Measurements from ENCODE around the gene AVL9. TPM values are rescaled to one million over a fixed set of nuclear protein-coding genes. Genes with fewer than 3 reads are reported as not detected.
"Not testable (repeated sequence)": the region's sequence is repeated elsewhere in the genome, so short reads cannot be mapped to it uniquely, and the experiment has no call there.

AVL9 gene
- total RNA-seq, 2 donors from 2014 or later = 56.2 to 62.5 TPM

DNA sequence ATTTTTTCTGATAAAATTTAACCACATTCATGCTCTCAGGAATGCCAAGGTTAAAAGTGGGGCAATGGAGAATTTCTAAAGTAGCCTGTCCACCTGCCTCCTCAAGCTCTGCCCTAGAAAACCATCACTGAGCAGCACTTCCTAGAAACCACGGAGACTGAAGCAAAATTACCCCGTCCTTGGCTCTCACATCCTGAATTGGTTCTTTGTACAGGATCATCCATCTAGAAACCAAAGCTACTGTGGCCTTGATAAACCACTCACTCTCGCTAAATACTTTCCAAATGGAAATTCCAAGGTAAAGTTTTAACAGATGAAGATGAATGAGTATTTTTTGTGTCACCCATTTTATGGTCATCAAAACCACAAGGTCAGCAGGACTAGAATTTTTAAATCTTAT lies 96.6 kb downstream of the AVL9 start:
- no peaks in the 10 kb centered on the region for H3K9me3 Mint-ChIP-seq
- peak overlapping the region in 1 of 2 donors; percentile 72 for H3K27ac Mint-ChIP-seq
- no peak for ATAC-seq
- no peaks in the 10 kb centered on the region for H3K36me3 Mint-ChIP-seq
- DNase-seq (ENCODE audit: low spot score in 2 of 2) = no peak

DNA sequence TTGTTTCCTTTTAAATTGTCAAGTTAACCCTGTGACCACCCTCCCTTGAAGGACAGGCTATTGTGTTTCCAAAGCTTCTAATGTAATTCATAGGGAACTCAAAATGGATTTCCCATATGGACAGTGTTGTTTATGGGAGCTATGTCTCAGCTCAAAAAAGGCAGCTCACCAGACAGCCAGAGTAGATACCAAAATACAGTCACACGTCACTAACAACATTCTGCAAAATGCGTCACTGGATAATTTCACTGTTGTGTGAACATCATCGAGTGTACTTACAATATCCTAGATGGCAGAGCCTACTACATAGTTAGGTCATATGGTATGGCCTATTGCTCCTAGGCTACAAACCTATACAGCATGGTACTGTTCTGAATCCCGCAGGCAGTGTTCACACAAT lies 97.4 kb downstream of the AVL9 start:
- Mint-ChIP-seq H3K9me3 (peaks cover 2 to 3% of the 10 kb centered on the region in 2 donors), H3K36me3 (peaks cover 2% of the 10 kb centered on the region in 2 donors), H3K27ac (peak overlapping the region in 1 of 2 donors; percentile 77)
- DNase-seq (ENCODE audit: low spot score in 2 of 2) = no peak
- no peak for ATAC-seq

DNA sequence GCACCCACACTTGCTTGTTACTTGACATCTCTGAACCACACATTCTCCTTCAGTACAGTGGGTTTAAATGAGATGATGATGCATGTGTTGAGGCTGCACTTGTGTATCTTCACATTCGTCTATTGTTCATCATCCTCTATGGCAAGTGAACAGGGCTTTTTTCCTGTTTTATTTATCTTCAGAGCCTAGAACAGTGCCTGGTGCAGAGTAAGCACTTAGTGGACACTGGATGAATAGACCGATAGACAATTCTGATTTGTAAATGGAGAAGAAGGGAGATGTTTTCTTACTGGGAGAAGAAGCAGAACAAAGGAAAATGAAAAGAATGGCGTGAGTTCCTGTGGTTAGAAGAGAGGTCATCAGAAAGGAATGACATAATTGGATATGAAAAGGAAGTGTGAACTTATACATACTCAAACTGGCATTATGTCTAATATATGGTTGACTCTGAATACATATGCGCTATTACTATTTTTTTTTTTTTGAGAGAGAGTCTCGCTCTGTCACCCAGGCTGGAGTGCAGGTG lies 99.7 kb downstream of the AVL9 start:
- no peak for ATAC-seq
- H3K9me3 Mint-ChIP-seq = peaks cover 7 to 9% of the 10 kb centered on the region in 2 donors
- no peak overlapping the region for H3K27ac Mint-ChIP-seq
- DNase-seq (ENCODE audit: low spot score in 2 of 2) = no peak
- H3K36me3 Mint-ChIP-seq = peaks cover 10 to 18% of the 10 kb centered on the region in 2 donors

DNA sequence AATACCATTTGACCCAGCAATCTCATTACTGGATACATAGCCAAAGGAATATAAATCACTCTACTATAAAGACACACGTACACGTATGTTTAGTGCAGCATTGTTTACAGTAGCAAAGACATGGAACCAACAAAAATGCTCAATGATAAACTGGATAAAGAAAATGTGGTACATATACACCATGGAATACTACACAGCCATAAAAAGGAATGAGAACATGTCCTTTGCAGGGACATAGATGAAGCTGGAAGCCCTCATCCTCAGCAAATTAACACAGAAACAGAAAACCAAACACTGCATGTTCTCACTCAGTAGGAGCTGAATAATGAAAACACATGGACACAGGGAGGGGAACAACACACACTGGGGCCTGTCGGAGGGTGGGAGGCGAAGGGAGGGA lies 105.9 kb downstream of the AVL9 start:
- Mint-ChIP-seq H3K36me3 (peaks cover 27 to 39% of the 10 kb centered on the region in 2 donors), H3K9me3 (peaks cover 16 to 18% of the 10 kb centered on the region in 2 donors)
- H3K27ac Mint-ChIP-seq; ATAC-seq; DNase-seq (ENCODE audit: low spot score in 2 of 2): not testable (repeated sequence)

DNA sequence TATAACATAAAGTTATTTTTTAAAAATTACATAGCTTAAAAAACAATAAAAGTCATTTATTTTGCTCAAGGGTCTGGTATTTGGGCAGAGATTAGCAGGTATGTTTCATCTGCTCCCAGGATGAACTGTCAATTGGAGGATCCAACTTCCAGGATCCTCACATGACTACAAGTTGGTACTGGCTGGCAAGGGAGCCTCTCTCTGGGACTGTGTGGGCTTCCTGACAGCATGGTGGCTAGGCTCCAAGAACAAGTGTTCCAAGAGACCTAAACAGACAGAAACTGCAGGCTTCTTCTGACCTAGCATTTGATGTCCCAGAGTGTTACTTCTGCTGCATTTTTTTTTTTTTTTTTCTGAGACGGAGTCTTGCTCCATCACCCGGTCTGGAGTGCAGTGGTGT lies 107.2 kb downstream of the AVL9 start:
- DNase-seq (ENCODE audit: low spot score in 2 of 2) (no peak), ATAC-seq (no peak)
- peaks cover 16 to 18% of the 10 kb centered on the region in 2 donors for H3K9me3 Mint-ChIP-seq
- H3K36me3 Mint-ChIP-seq = peaks cover 27 to 39% of the 10 kb centered on the region in 2 donors
- no peak overlapping the region for H3K27ac Mint-ChIP-seq

DNA sequence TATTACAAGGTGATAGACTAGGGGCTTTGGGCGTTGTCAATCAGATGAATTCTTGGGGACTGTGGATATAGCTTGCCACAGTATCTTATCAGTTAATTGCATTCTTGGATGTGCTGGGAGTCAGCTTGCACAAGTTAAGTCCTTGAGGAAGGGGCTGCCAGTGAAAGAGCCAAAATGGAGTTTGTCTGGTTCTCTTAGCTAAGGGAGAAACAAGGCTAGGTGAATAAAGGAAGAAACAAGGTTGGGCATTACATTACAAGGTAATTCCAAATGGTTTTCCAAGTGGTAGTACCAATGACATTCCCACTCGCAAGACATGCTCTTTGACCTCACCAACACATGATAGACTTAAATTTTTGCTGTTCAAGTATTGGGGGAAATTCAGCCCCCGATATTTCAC lies 108.2 kb downstream of the AVL9 start:
- ATAC-seq; DNase-seq (ENCODE audit: low spot score in 2 of 2); H3K9me3 Mint-ChIP-seq; H3K27ac Mint-ChIP-seq: not testable (repeated sequence)
- H3K36me3 Mint-ChIP-seq = peaks cover 16 to 29% of the 10 kb centered on the region in 2 donors

DNA sequence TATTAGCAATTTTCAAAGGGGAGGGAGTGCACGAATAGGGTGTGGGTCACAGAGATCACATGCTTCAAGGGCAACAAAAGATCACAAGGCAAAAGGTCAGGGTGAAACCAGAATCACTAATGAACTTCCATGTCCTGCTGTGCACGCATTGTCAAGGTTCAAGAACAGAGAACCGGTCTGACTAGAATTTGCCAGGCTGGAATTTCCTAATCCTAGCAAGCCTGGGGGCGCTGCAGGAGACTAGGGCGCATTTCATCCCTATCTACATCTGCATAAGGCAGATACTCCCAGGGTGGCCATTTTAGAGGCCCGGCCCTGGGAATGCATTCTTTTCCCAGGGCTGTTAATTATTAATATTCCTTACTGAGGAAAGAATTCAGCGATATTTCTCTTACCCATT lies 108.8 kb downstream of the AVL9 start:
- H3K9me3 Mint-ChIP-seq; ATAC-seq; DNase-seq (ENCODE audit: low spot score in 2 of 2); H3K27ac Mint-ChIP-seq: not testable (repeated sequence)
- peaks cover 16 to 24% of the 10 kb centered on the region in 2 donors for H3K36me3 Mint-ChIP-seq

DNA sequence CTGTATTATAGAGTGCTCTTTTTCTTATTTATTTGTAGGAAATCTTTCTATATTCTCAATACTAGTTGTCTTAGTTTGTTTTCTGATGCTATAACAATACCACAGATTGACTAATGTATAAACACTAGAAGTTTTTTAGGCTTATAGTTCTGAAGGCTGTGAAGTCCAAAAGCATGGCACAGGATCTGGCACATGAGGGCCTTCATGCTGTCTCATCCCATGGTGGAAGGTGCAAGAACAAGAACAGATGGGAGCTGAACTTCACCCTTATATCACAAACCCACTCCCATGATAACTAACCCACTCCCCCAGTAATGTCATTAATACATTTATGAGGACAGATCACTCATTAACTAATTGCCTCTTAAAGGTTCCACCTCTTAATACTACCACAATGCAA lies 109.7 kb downstream of the AVL9 start:
- no peak overlapping the region for H3K27ac Mint-ChIP-seq
- DNase-seq (ENCODE audit: low spot score in 2 of 2) (no peak), ATAC-seq (no peak)
- peaks cover 16 to 22% of the 10 kb centered on the region in 2 donors for H3K36me3 Mint-ChIP-seq
- H3K9me3 Mint-ChIP-seq = peaks cover 9% of the 10 kb centered on the region in 2 donors

DNA sequence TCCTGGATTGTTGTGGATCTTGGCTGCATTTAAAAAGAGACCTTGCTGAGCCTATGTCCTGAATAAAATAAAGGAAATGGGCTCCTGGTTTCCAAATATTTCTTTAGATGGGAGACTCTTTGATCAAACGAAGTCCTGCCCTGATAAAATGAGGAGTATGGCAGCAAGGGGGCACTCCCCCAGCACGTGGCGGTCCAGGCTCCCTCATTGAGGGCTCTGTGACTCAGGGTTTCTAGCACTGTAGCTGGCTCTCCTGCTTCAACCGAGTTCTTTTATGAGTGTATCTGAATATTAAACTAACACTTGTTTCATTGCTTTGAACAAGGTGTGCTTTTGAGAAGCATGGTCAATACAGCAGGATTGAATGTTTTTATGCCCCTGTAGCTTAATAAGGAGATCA lies 114.2 kb downstream of the AVL9 start:
- Mint-ChIP-seq H3K27ac (no peak overlapping the region), H3K9me3 (peaks cover 3 to 5% of the 10 kb centered on the region in 2 donors), H3K36me3 (peaks cover 6 to 9% of the 10 kb centered on the region in 2 donors)
- no peak for DNase-seq (ENCODE audit: low spot score in 2 of 2)
- ATAC-seq = no peak

DNA sequence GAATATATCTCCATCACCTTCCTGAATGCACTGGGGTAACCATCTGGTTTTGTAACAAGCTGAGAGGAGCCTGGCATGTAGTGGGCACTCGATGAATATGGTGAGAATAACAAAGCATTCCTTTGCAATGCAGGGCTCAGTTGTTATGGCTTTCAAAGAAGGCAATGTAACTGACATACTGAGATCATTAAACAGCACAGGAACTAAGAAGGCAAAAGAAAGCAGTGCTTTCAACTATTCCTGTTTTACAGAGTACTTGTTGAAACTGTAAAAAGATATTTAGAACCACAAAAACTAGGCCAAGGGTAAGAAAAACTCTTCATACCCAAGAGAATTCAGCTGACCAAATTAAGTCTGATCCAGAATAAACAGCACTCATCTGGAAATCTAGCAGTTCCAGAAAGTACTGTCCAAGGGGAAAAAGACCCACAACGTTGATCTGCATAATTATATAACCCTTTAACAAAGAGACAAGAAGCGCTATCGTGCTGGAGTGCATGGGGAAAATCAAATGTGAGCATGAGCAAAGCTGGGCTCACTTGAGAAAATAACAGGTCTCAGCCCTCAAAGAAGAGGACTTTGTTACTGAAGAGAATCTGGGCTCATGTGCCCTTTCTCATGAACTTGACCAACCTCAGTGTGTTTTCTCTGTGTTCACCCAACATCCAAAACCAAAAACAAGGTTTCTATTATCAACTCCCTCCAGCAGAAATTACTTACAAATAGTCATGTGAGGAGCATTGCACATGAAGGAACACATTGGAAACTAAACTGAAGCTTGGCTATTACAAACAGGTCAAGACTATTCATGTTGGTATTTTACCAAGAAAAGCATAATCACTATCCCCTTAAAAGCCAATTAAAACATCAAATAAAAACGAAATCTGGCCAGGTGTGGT lies 116.2 kb downstream of the AVL9 start:
- ATAC-seq = no peak
- H3K36me3 Mint-ChIP-seq = no peaks in the 10 kb centered on the region

DNA sequence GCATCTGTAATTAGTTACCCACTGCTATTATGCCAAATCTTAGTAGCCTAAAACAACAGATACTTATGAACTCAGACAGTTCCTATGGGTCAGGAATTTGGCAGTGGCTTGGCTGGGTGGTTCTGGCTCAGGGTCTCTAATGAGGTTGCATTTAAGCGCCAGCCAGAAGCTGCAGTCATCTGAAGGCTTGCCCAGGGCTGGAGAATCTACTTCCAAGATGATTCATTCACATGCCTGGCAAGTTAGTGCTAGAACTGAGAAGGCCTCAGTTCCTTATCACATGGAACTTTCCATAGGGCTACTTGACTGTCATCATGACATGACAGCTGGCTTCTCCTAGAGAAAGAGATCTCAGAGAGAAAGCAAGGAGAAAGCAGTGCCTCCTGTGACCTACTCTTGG lies 121.3 kb downstream of the AVL9 start:
- no peak overlapping the region for H3K27ac Mint-ChIP-seq
- no peak for DNase-seq (ENCODE audit: low spot score in 2 of 2)
- H3K36me3 Mint-ChIP-seq = no peaks in the 10 kb centered on the region
- no peak for ATAC-seq
- H3K9me3 Mint-ChIP-seq = no peaks in the 10 kb centered on the region

More for the DNA sequence above, 116.2 kb downstream of the AVL9 start:
- H3K9me3 Mint-ChIP-seq = no peaks in the 10 kb centered on the region
- H3K27ac Mint-ChIP-seq = no peak overlapping the region
- DNase-seq (ENCODE audit: low spot score in 2 of 2) = no peak

DNA sequence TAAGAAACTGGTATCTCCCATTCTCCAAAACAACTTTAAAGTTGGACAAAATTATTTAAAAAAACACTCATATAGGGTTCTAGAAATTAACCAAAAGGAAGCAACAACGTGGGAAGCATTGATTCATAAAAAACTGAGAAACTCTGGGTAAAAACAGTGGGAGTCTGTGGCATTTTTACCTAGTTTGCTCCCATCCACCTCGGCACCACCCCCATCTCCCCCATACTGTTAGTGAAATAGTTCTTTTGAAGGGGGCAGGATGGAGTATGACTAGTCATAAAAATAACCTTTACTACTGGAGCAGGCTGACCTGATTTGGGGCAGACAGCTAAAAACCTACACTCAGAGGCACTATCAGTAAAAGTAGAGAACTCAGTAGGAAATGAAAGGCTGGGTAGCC lies 123.2 kb downstream of the AVL9 start:
- H3K27ac Mint-ChIP-seq = no peak overlapping the region
- H3K9me3 Mint-ChIP-seq = no peaks in the 10 kb centered on the region
- DNase-seq (ENCODE audit: low spot score in 2 of 2) = no peak
- no peaks in the 10 kb centered on the region for H3K36me3 Mint-ChIP-seq
- peak in 1 of 2 donors; percentile 90 for ATAC-seq

DNA sequence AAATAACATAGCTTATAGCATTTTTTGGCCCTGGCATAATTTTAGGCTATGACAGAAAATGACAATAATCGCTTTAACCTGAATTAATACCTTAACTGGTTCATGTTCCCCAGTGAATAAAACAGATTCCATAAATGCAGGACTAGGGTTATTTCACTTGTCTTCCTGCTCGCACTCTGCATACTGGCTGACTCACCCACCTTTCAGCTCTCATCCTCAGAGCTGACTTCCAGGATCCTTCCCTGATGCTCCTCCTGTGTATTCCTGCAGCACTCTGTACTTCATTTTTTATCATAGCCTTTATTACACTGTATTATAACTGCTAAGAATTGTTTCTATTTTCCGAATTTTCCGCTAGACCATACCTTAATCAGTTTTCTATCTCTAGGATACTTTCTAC lies 123.7 kb downstream of the AVL9 start:
- Mint-ChIP-seq H3K36me3 (no peaks in the 10 kb centered on the region), H3K9me3 (no peaks in the 10 kb centered on the region), H3K27ac (no peak overlapping the region)
- no peak for DNase-seq (ENCODE audit: low spot score in 2 of 2)
- ATAC-seq = no peak

DNA sequence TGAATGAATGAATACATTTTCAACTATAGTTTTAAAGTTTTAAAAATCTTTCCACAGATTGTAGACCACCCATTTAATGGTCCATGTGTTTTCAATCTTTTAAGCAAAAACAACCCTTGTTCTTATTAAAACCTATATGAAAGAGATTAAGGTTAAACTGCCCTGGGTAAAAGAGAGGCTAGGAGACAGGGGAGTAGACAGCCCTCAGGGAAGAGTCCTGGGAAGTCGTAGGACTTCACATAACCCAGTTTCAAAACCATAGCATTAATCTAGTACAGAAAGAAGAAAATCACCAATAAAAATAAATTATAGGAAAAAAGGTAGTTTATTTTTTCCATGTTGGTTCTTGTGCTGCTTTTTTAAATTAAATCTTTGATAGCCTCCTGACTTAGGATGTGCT lies 124.1 kb downstream of the AVL9 start:
- not testable (repeated sequence) for H3K9me3 Mint-ChIP-seq; H3K27ac Mint-ChIP-seq; DNase-seq (ENCODE audit: low spot score in 2 of 2); ATAC-seq; H3K36me3 Mint-ChIP-seq

DNA sequence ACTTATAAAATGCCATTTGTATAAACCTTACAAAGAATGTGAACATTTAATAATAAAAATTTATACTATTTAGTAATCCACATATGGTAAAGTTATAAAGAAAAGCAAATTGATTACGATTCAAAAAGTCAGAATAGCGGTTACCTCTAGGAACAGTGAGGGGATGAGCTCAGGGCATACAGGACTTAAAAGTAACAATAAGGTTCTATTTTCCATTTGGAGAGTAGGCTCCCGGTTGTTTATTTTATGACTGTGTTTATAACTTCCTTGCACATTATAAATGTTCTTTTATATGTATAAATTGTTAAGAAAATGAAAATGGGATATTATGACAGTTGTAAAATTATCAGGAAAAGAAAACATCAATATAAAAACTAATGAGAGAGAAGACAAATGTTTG lies 135.7 kb downstream of the AVL9 start:
- DNase-seq (ENCODE audit: low spot score in 2 of 2) = no peak
- Mint-ChIP-seq H3K27ac (no peak overlapping the region), H3K36me3 (no peaks in the 10 kb centered on the region), H3K9me3 (no peaks in the 10 kb centered on the region)
- ATAC-seq = no peak

DNA sequence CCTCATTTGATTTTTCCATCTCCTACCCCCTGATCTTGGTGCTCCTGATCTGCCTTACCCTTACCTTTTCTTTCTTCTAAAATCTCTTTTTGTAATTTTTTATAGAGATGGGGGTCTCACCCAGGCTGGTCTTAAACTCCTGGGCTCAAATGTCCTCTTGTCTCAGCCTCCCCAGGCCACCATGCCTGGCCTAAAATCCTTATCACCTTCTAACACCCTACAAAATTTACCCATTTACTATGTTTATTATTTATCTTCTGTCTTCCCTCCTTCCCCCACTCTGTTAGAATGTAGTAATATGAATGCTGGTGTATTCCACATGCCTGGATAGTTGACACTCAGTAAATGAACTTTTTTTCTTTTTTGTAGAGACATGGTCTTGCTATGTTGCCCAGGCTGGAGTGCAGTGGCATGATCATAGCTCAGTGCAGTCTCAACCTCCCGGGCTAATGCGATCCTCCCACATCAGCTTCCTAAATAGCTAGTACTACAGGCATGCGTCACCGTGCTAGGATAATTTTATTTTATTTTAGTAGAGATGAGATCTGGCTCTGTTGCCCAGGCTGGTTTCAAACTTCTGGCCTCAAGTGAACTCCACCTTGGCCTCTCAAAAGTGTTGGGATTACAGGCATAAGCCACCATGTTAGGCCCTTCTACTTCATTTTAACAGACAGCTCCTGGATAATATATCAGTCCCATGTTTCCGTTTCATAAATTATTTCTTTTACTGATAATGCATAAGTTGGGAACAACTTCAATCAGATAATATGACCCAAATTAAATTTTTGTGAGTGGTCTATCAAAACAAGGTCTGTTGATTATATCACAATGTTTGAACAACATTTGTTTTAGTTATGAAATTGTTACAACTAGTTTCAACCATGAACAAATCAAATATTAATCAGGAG lies 136.6 kb downstream of the AVL9 start:
- DNase-seq (ENCODE audit: low spot score in 2 of 2); ATAC-seq: not testable (repeated sequence)

DNA sequence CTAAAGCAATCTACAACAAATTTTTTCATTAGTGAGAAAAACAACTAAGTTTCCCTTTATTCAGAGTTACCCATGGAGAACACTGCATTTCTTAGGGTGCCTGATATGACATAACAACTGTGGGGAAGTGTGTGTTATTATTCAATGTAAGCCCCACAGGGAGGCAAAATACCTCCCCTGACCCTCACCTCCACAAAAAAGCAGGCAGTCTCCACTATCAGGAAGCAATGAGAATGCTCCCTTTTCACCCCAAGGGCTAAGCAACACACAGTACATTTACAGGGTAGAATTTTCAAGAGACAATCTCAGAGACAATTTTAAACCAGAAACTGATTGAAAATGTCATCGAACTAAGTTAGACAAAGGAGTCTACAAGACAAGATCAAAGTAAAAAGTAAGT lies 138.2 kb downstream of the AVL9 start:
- not testable (repeated sequence) for ATAC-seq; DNase-seq (ENCODE audit: low spot score in 2 of 2)

More for the DNA sequence above, 136.6 kb downstream of the AVL9 start:
- H3K9me3 Mint-ChIP-seq, H3K36me3 Mint-ChIP-seq, H3K27ac Mint-ChIP-seq: not testable (repeated sequence)

More for the DNA sequence above, 138.2 kb downstream of the AVL9 start:
- H3K36me3 Mint-ChIP-seq, H3K27ac Mint-ChIP-seq, H3K9me3 Mint-ChIP-seq: not testable (repeated sequence)

Measured in activated naive CD4-positive, alpha-beta T cell treated with anti-CD3 and anti-CD28 coated beads, Interleukin-2, amount 50 U/mL, for 72 hours (primary cell).